GM15510 (cell line): ENCODE measurements around the gene PRUNE2.

Experiments
- POLR2A ChIP-seq: IDR thresholded peaks from 3 replicates; pipeline ENCODE4 v1.6.1; 2011; ENCODE audit warnings: borderline replicate concordance; ENCODE audit not compliant: insufficient read length; ENCODE audit errors: extremely low read depth

PRUNE2 gene

DNA sequence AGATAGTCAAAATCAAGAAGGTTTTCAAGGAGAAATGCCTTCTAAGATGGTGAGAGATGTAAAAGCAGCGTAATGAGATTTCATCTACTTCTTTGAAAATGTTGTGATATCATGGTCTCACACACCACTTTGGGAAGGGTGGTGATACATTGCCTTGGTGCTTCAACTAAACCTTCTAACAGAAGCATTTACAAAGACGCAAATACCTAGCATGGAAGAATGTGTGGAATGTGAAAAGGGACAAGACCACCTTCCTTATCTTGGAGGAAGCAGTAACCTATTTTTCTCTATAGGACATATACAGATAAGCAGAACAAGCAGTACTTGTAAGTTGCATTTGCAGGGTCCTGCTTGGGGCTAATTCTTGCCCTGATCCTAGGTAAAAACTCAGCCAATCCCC, 102.8 kb downstream of the PRUNE2 start:
- TF ChIP-seq POLR2A, result no peak

DNA sequence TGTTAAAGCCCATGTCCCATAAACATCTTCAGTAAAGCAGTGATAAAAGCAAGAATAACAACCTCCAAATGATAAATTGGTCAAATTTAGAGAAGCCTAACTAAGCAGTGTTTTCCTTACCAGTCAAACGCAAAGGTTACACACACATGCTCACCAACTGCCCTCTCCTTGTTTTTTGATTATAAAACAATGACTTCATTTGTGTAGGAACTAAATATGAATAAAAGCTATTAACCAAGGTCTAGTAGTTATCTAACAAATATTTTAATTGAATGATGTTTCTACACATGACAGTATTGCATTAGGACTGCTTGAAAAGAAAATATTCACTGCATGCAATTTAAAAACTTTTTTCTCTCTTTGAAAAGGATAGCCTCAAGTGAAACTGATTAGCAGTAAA, 105.0 kb downstream of the PRUNE2 start:
- no peak for TF ChIP-seq POLR2A

GRCh38 chr9:76799473-76799872, 106.4 kb downstream of the PRUNE2 start:
- no peak for TF ChIP-seq POLR2A

DNA sequence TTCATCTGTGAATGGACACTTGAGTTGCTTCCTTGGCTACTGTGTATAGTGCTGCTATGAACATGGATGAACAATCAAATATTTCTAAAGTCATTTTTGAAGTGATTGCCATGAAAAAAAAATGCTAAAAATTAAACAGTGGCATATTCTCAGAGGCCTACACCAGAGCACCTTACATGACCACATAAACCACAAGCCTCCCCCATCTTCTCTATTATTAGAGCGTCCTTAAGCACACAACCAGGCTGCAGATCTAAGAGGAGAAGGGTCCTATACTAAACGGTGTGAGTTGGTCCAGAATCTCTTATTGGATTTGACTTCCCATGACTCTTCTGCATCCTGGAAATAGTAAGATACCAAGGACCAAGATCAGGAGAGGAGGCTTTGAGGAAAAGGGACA, 107.4 kb downstream of the PRUNE2 start:
- TF ChIP-seq POLR2A, result no peak

- no peak for TF ChIP-seq POLR2A
Observed at GRCh38 chr9:76796296-76796695, 109.6 kb downstream of the PRUNE2 start.

DNA sequence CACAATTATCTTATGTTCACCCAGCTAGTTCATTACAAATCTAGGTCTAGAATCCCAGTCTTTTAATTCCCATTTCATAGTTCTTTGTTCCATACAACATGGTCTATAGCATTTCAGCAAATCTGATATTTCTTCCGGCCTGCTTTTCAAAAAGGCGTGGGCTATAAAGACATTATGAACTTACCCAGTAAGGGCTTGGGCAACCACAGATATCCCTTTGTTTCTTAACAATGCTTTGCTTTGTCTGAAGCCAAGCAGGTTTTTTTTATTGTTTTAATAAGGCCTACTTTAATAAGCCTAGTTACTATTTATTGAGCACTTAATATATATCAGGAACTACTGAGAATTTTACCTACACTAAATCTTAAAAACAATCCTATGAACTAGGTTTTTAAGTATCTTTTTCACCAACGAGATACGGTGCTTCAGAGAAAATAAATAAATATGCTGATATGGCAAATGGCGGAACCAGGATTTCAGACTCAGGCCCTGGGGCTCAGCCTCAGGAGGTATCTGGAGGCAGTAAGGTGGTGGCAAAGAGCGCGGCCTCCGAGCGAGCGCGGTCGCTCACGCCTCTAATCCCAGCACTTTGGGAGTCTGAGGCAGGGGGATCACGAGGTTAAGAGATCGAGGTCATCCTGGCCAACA, 112.0 kb downstream of the PRUNE2 start:
- no peak for TF ChIP-seq POLR2A

DNA sequence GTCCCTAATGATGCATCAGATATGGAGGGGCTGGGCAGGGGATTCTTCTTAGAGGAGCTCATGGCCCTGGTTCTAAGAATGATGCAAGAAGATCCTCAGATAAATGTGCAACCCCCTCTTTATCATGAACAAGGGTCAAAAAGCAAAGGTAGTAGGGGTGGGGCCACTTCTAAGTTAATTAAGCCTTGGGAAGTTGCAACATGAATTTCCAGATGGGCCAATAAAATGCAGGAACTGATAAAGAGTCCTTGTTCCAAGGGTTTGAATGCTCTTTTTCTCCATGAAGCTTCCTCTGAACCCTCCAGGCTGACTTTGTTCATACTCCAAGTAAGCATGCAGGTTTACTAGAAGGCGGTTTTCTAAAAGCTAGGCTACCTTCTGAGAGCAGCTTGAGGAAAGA, 116.1 kb downstream of the PRUNE2 start:
- no peak for TF ChIP-seq POLR2A

DNA sequence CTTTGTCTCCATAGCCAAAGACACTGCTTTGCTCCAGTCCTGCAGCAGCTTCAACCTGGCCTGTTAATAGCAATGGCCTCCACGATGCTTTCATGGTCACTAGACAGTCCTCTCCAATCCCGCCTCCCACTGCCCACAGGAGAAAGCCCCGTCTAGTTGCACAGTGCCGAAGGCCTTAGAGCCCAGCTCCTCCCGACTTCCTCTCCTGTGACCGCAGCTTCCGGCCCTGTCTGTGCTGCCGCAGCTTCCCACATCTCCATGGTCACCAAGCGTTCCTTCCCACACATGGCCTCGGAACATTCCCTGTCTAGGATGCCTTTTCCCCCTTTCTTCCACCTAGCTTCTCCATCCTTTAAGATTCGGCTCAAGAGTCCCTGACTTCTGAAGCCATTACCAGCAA, 118.2 kb downstream of the PRUNE2 start:
- no peak for TF ChIP-seq POLR2A

DNA sequence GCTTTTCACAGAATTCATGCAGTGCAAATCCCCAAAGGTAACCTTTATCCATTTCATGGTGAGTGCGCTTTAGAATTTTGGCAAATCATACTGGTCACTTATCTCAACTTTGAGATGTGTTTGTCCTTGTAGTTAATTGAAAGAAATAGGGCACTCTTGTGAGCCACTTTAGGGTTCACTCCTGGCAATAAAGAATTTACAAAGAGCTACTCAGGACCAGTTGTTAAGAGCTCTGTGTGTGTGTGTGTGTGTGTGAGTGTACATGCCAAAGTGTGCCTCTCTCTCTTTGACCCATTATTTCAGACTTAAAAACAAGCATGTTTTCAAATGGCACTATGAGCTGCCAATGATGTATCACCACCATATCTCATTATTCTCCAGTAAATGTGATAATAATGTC, 120.4 kb downstream of the PRUNE2 start:
- TF ChIP-seq POLR2A, result no peak

- no peak for TF ChIP-seq POLR2A
Observed at GRCh38 chr9:76784881-76785280, 121.0 kb downstream of the PRUNE2 start.

GRCh38 chr9:76772686-76773445, 133.0 kb downstream of the PRUNE2 start:
- no peak for TF ChIP-seq POLR2A

- TF ChIP-seq POLR2A, result no peak
Observed at GRCh38 chr9:76766126-76766525, 139.8 kb downstream of the PRUNE2 start.

GRCh38 chr9:76764138-76764537, 141.8 kb downstream of the PRUNE2 start, which contains the start of gene PCA3:
TSS of gene PCA3 (plus strand) at chr9:76764438.
- no peak for TF ChIP-seq POLR2A

DNA sequence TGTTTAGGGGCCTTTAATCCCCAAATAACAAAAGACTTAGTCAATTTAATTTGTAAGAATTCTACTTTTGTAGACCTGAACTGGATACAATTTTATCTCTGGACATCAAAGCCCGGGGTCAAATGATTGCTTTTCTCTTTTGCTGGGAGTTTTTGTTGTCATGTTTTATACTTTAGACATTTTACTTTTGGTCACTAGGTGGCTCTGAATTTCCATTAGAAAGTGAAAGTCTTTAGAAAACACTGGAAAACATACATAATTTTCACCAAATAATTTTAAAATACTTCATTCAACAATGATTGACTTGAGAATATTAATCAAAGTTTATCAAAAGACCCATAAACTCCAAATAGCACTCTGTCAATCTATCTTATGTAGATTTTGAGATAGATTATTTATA, 144.5 kb downstream of the PRUNE2 start:
- TF ChIP-seq POLR2A, result no peak

DNA sequence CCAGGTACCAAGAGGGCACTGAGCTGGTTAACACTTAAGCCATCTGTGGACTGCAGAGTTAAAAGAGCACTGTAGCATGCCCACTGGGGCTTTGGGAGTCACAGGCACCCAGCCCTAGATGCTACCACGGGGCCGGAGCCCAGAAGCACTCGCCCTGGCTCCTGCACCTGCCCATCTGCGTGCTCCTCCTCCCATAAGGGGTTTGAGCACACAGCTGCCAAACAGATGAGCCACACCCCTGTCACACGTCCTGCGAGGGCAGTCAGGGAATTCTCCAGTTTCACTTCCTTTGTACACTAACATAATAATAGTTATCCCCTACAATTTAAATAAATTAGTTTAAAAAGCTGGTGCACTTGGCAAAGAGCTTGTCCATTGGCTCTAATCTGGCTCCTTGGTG, 146.2 kb downstream of the PRUNE2 start:
- no peak for TF ChIP-seq POLR2A

GRCh38 chr9:76758476-76758875, 147.4 kb downstream of the PRUNE2 start:
- no peak for TF ChIP-seq POLR2A
